GM12873 (cell line): ENCODE results near the gene GNAT2.

ENCODE experiments used
- TF ChIP-seq, protein P1 (sequence below): IDR thresholded peaks from 2 replicates; pipeline ENCODE4 v1.5.1; 2012; ENCODE audit warnings: low read depth, mild to moderate bottlenecking, moderate library complexity, low read length, control low read depth; ENCODE audit not compliant: insufficient read depth; ENCODE audit errors: missing control alignments

Gene GNAT2

DNA sequence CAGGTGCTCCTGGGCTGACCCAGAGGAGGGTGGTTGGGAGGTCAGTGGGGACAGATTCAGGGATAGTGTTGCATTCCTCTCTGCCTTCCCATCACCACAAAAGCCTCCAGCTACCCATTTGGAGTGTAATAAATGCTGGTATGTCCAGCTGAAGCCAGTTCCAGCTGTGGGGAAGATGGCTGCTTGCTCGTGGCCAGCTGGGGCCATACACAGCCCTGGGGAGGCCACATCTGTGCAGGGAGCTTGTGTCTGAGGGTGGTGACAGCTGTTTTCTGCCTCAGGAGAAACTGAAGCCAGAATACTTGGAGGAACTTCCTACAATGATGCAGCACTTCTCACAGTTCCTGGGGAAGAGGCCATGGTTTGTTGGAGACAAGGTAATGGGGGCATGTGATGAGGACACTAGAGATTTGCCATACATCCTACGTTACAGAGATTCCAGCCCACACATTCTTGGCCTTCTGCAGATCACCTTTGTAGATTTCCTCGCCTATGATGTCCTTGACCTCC lies 39.2 kb upstream of the GNAT2 start:
- TF ChIP-seq, protein P1, sequence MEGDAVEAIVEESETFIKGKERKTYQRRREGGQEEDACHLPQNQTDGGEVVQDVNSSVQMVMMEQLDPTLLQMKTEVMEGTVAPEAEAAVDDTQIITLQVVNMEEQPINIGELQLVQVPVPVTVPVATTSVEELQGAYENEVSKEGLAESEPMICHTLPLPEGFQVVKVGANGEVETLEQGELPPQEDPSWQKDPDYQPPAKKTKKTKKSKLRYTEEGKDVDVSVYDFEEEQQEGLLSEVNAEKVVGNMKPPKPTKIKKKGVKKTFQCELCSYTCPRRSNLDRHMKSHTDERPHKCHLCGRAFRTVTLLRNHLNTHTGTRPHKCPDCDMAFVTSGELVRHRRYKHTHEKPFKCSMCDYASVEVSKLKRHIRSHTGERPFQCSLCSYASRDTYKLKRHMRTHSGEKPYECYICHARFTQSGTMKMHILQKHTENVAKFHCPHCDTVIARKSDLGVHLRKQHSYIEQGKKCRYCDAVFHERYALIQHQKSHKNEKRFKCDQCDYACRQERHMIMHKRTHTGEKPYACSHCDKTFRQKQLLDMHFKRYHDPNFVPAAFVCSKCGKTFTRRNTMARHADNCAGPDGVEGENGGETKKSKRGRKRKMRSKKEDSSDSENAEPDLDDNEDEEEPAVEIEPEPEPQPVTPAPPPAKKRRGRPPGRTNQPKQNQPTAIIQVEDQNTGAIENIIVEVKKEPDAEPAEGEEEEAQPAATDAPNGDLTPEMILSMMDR, result no peak

DNA sequence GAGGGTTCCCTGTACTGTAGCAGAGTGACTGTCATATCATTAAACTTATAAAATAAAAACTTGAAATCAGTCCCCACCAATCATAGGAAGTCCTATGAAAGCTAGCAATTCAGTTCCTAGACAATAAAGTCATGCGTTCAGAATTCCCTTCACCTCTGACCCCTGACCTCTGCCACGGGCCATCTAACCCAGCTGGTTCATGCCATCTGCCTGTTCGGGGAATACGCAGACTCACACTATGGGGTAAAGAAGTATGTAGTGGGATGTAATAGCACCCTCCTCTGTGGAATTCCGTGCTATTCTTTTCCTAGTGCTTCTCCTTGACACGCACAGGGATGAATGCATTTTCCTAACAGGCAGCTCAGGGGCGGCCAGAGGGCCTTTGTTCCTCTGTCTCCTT lies 38.6 kb upstream of the GNAT2 start:
- TF ChIP-seq, protein P1, result no peak

DNA sequence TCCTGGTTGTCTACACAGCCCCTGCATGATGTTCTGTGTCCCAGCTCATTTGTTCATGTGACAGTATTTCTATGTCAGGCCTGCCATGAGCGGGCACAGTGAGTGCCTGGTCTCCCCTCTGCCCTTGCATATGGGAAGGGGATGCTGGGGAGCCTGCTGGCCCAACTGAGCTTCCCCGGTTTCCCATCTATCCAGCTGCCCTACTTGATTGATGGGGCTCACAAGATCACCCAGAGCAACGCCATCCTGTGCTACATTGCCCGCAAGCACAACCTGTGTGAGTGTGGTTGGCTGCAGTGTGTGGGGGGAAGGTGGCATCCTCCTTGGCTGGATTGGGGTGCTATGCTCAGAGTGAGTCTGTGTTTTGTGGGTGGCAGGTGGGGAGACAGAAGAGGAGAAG lies 38.0 kb upstream of the GNAT2 start:
- TF ChIP-seq, protein P1, result no peak

DNA sequence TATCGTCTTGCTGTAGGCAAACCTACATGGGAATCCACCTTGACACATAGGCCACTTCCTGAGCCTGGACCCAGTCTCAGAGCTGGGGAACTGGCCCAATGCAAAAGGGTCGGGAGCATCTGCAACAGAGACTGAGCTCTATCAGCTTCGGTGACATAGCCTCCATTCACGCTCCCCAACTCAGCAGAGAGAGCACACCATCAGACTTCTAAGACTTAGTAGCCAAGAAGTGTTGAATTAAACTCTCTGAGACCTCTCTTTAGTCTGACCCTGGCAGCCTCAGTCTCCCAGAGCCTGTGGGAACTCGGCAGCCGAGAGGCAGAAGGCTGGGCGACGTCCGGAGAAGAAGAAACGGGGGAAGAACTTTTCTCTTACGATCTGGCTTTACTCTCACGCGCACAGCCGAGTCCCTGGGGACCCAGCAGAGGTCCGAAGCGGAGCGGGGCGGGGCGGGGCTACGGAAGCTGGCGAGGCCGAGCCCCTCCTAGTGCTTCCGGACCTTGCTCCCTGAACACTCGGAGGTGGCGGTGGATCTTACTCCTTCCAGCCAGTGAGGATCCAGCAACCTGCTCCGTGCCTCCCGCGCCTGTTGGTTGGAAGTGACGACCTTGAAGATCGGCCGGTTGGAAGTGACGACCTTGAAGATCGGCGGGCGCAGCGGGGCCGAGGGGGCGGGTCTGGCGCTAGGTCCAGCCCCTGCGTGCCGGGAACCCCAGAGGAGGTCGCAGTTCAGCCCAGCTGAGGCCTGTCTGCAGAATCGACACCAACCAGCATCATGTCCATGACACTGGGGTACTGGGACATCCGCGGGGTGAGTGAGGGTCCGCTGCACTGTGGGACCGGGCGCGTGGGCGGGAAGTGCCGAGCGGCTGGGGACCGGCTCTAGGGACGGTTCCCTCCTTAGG lies 36.5 kb upstream of the GNAT2 start, which contains the start of gene GSTM4:
Gene GSTM4 (plus strand): TSS at position 485 of the 905 bp plus-strand sequence. CDS start 291 bp downstream, at position 776.
- TF ChIP-seq, protein P1, result peak; percentile 5

DNA sequence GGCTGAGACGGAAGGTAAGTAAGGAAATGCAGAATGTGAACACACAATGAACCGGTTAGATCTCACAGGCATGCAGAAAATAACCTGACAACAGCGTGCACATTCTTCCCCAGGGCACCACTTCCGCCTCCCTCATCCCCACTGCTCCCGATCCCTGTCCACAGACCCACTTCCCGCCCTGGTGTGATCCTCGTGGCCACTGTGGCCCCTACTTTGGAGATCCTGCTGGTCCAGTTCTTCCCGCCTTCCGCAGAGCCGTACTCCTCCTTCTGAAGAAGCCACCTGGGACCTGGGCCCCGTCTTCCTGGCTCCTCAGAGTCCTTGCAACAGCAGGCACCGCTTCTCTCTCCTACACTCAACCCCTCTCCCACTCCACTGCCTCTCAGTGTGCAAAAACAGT lies 35.1 kb upstream of the GNAT2 start:
- TF ChIP-seq, protein P1, result no peak

DNA sequence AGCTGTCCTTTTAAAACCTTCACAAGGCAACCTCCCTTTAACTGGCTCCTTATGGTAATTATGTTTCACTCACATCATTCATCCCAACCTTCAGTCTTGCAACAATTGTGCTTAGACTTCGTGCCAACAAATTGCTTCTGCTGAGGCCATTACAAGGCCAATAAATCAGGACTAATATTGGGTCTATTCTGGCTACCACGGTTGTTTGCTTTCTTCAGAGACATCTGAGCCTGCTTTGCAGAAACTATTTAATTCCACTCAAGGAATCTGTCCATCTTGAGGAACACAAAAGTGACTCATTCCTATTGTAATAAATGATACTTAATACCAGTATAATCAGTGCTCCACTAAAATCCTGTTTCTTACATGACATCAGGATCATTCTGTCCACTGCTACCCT lies 33.9 kb upstream of the GNAT2 start:
- TF ChIP-seq, protein P1, result no peak

DNA sequence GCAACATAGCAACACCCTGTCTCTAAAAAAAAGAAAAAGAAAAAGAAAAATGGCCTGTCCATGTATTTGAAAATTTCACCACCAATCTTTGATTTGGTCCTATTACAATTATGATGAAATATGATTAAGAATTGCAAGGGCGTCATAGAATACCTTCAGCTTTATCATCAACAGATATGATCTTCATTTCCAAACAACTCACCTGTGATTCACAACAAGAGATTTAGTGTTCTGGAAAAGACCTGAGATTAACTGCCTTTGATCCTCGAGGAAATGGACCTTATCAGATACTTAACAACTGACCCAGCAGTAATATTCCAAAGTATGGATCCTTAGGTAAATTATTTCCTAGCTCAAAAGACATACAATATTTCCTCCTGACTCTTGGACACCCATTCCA lies 33.0 kb upstream of the GNAT2 start:
- TF ChIP-seq, protein P1, result no peak
